NB4 (cell line): Measurements from ENCODE around the gene APC2.

Source experiments
- CTCF ChIP-seq: IDR thresholded peaks from one replicate; pipeline ENCODE4 v1.5.1; 2012; ENCODE audit warnings: low read depth, low read length
- POLR2A ChIP-seq: IDR thresholded peaks from 2 replicates; pipeline ENCODE4 v1.6.1; 2011; ENCODE audit warnings: mild to moderate bottlenecking; ENCODE audit not compliant: insufficient read length; ENCODE audit errors: extremely low read depth

DNA sequence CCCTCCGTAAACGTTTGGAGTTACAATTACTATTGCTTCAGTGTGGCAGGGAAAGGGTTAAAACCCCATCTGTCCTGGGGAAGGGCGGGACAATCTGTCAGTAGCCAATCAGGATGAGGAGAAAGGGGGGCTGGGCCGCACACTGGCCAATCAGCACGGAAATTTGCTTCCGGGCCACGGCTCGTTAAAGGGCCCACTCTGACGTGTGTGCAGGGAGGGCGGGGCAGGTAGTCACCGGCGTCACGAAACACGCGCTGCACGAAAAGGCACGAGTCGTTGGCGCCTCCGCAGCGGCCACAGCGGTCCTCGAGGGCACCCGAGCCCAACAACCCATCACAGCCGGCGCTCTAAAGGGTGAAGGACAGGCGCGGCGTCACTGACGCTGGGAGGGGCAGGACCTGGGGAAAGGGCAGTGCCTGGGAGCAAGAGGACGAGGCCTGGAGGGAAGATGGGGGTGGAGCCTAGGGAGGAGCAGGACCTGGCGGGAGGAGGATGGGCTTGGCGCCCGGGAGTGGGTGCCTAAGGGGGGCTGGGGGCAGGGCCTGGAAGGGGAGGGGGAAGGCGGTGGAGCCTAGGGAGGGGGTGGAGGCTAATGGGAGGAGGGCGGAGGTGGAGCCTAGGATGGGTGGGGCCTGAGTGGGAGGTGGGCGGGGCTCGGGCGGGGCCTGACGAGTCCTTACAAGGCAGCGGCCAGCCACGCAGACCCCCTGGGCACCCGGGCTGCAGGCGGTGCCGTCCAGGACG, 58.0 kb downstream of the APC2 start:
- TF ChIP-seq POLR2A: no peak
- TF ChIP-seq CTCF: no peak
